Measurements from ENCODE around the gene KLK7. TPM values are rescaled to one million over a fixed set of nuclear protein-coding genes. Genes with fewer than 3 reads are reported as not detected.
A peak's percentile ranks its signal among the peaks of the same experiment; 100 is the strongest.

Gene KLK7
- total and polyA plus RNA-seq, 2 donors (not counting 3 experiments of a cell fraction or from before 2014, with no cell fraction given), result not detected

GRCh38 chr19:51018745-51019543 is 35.2 kb upstream of the KLK7 start:
- no TSS peak for BruUV-seq (replicated peaks)
- H3K9ac ChIP-seq (replicated peaks; ENCODE audit: extremely low read depth, insufficient read depth, low read length), result no peak overlapping the region
- no peak overlapping the region for H3K27ac ChIP-seq (ENCODE audit: insufficient read depth, low read depth, low read length)
- DNase-seq (ENCODE audit: low read depth, low spot score) (no peak), FAIRE-seq (no peak)
- no peaks in the 10 kb centered on the region for H4K20me1 ChIP-seq (replicated peaks; ENCODE audit: control insufficient read depth, extremely low read depth, insufficient read depth, low read length)
- ChIA-PET CTCF (interaction anchor here (3.2 kb wide), 1 partner anchor 75 kb away, joined by 11 read pairs; no protein-coding TSS in a partner anchor), POLR2A (no interaction called here)
- dilution Hi-C loops (cut with MboI; ENCODE audit: extremely low pct_ligation_motif_present, low sequenced_read_pairs), result no loop called here
- H3K36me3 ChIP-seq (ENCODE audit: control insufficient read depth in 2 of 2, extremely low read depth in 1 of 2, insufficient read depth in 2 of 2, low read length in 2 of 2), result no peaks in the 10 kb centered on the region
- no peaks in the 10 kb centered on the region for H3K9me1 ChIP-seq (replicated peaks; ENCODE audit: control insufficient read depth, extremely low read depth, insufficient read depth, low read length)
- TF ChIP-seq JUN (IDR thresholded peaks at IDR 0.05; ENCODE audit: borderline replicate concordance, insufficient read depth, insufficient read length, low read depth), result no peak
- TF ChIP-seq, protein P1, sequence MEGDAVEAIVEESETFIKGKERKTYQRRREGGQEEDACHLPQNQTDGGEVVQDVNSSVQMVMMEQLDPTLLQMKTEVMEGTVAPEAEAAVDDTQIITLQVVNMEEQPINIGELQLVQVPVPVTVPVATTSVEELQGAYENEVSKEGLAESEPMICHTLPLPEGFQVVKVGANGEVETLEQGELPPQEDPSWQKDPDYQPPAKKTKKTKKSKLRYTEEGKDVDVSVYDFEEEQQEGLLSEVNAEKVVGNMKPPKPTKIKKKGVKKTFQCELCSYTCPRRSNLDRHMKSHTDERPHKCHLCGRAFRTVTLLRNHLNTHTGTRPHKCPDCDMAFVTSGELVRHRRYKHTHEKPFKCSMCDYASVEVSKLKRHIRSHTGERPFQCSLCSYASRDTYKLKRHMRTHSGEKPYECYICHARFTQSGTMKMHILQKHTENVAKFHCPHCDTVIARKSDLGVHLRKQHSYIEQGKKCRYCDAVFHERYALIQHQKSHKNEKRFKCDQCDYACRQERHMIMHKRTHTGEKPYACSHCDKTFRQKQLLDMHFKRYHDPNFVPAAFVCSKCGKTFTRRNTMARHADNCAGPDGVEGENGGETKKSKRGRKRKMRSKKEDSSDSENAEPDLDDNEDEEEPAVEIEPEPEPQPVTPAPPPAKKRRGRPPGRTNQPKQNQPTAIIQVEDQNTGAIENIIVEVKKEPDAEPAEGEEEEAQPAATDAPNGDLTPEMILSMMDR (IDR thresholded peaks at IDR 0.05; ENCODE audit: extremely low read depth in 1 of 2, insufficient read depth in 1 of 2, low read depth in 1 of 2, low read length in 2 of 2), result no peak
- no peak for TF ChIP-seq GATA2 (IDR thresholded peaks at IDR 0.05; ENCODE audit: insufficient read depth, insufficient read length, low read depth, low read length)
- peak; percentile 57 for TF ChIP-seq EZH2 (IDR thresholded peaks at IDR 0.05; ENCODE audit: borderline replicate concordance, low read depth, low read length, severe bottlenecking)
- H3K4me1 ChIP-seq (ENCODE audit: control insufficient read depth, extremely low read depth, insufficient read depth, low read length), result no peaks in the 10 kb centered on the region
- peaks cover 21 to 25% of the 10 kb centered on the region in 2 experiments for H3K27me3 ChIP-seq (ENCODE audit: control insufficient read depth in 2 of 2, insufficient read depth in 2 of 2, low read length in 2 of 2)
- intact Hi-C loops (cut with micrococcal nuclease), result no loop called here
- H3K79me2 ChIP-seq (ENCODE audit: control insufficient read depth, insufficient read depth, low read length), result no peaks in the 10 kb centered on the region
- H3K9me3 ChIP-seq (replicated peaks; ENCODE audit: control insufficient read depth, insufficient read depth, low read length), result no peaks in the 10 kb centered on the region
- H2AFZ ChIP-seq (ENCODE audit: low read depth, low read length), result no peak overlapping the region
- H3K4me2 ChIP-seq (ENCODE audit: insufficient read depth, low read length), result no peak overlapping the region
- no peak overlapping the region for H3K4me3 ChIP-seq (replicated peaks in 1 of 3; ENCODE audit: insufficient read depth in 1 of 3, low read depth in 1 of 3, low read length in 3 of 3)

Data from endothelial cell of umbilical vein (primary cell).